GM12878 (cell line): ENCODE results near the gene ANO9. TPM values are rescaled to one million over a fixed set of nuclear protein-coding genes. Genes with fewer than 3 reads are reported as not detected.

ENCODE experiments used
- ZNF687 ChIP-seq: fragments of 450-650 bp; IDR thresholded peaks from 2 replicates; pipeline ENCODE4 v1.6.1; 2017; ENCODE audit warnings: mild to moderate bottlenecking, moderate library complexity
- ZZZ3 ChIP-seq: IDR thresholded peaks from 2 replicates; pipeline ENCODE4 v1.6.1; 2011; ENCODE audit warnings: low read depth; ENCODE audit not compliant: control insufficient read depth, insufficient read length
- polyA plus RNA-seq, 11 experiments: library from polyadenylated mRNA; depleted of rRNA in 4 of 11; unstranded in 6 of 11; stranded (reverse) in 5 of 11; fragments of >200 nt; fragmentation: Nextera tagmentation in 4 of 11; fragmentation: Illumina TruSeq in 1 of 11; extraction: Ambion mirVana in 4 of 11; extraction: Trizol in 1 of 11; gene quantifications; 1 replicate in 1 of 11; 2 replicates in 10 of 11; pipeline versions ENCODE4 v1.2.1 to v1.2.3, GENCODE V29; 2011 to 2016; ENCODE audit warnings: inconsistent platforms in 2 of 11, missing spikeins in 2 of 11, low read depth in 1 of 11
- total RNA-seq, 4 experiments: library from RNA; depleted of rRNA in 3 of 4; stranded (reverse); fragments of >200 nt in 3 of 4; fragmentation: Illumina TruSeq in 1 of 4; extraction: Trizol in 1 of 4; gene quantifications; 2 replicates each; pipeline versions ENCODE4 v1.2.1 to v1.2.3, GENCODE V29; 2013 to 2021
- TF ChIP-seq, protein P1 (sequence below): IDR thresholded peaks from 2 replicates; pipeline ENCODE4 v1.6.1; 2011; ENCODE audit warnings: low read depth, low read length, improper control_type of control experiment, borderline replicate concordance

Gene ANO9
- total and polyA plus RNA-seq, 10 of the 15 experiments (the other 5 are each of a cell fraction or from before 2014, with no cell fraction given), result 0.21 to 42.3 (median 12.0) TPM

DNA sequence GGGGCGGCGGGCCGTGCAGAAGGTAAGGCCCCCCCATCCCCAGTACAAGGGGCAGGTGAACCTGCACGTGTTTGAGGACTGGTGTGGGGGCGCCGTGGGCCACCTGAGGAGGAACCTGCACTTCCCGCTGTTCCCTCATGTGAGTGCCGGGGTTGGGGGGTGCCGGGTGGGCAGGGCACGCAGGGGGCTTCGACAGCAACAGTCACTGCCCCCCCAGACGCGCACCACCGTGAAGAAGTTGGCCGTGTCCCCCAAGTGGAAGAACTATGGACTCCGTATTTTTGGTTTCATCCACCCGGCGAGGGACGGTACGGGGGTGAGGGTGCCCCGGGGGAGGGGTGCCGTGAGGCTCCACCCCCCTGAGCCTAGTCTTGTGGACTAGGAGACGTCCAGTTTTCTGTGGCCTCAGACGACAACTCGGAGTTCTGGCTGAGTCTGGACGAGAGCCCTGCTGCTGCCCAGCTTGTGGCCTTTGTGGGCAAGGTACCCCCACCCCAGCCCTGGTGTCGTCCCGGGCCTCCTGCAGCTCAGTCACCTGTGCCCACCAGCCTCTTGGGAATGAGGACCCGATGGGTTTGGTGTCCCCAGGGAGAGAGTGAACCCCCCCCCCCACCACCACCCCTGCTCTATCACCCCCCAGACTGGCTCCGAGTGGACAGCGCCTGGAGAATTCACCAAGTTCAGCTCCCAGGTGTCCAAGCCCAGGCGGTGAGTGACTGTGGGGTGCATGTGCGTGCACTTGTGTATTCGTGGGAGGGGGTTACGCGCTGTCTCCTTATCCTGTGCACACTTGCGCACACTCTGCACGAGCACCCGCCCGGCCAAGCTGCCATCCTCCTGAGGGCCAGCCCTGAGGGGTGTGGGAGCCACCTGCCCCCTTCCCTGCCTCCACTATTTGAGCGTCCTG, 68.7 kb downstream of the ANO9 start (continued):
- TF ChIP-seq ZNF687, result no peak
- TF ChIP-seq, protein P1, sequence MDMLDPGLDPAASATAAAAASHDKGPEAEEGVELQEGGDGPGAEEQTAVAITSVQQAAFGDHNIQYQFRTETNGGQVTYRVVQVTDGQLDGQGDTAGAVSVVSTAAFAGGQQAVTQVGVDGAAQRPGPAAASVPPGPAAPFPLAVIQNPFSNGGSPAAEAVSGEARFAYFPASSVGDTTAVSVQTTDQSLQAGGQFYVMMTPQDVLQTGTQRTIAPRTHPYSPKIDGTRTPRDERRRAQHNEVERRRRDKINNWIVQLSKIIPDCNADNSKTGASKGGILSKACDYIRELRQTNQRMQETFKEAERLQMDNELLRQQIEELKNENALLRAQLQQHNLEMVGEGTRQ, result no peak
- no peak for TF ChIP-seq ZZZ3
